Neural cell (in vitro differentiated cells): ENCODE data around the gene CCNK. TPM values are rescaled to one million over a fixed set of nuclear protein-coding genes. Genes with fewer than 3 reads are reported as not detected.

Experiments
- H2AFZ ChIP-seq: fragments of 200-600, 300-800 bp; sonication (generic), shearing (Covaris generic); 2 replicates; pipeline ENCODE4 v1.6.0; 2014; ENCODE audit warnings: low read depth, mild to moderate bottlenecking, antibody characterized with exemption, low read length, moderate library complexity
- H3F3A ChIP-seq: fragments of 200-600 bp; shearing (Covaris generic); 2 replicates; pipeline ENCODE4 v1.6.1; 2016; ENCODE audit warnings: mild to moderate bottlenecking, moderate library complexity, mixed read lengths, antibody characterized with exemption, low read length; ENCODE audit not compliant: insufficient read depth, poor library complexity, severe bottlenecking
- H3K27ac ChIP-seq: fragments of 200-600, 300-800 bp; sonication (generic), shearing (Covaris generic); 2 replicates; pipeline ENCODE4 v1.5.1; 2014; ENCODE audit warnings: mild to moderate bottlenecking, low read length, moderate library complexity
- H3K27me3 ChIP-seq: fragments of 300-800, 200-600 bp; sonication (generic), shearing (Covaris generic); 2 replicates; pipeline ENCODE4 v1.6.0; 2014; ENCODE audit warnings: mild to moderate bottlenecking, low read depth, low read length, moderate library complexity; ENCODE audit not compliant: insufficient read depth
- H3K36me3 ChIP-seq: fragments of 300-800, 200-600 bp; sonication (generic), shearing (Covaris generic); 2 replicates; pipeline ENCODE4 v1.5.1; 2014; ENCODE audit warnings: mild to moderate bottlenecking, antibody characterized with exemption, low read length, moderate library complexity; ENCODE audit not compliant: insufficient read depth
- H3K4me2 ChIP-seq: fragments of 300-800, 200-600 bp; sonication (generic), shearing (Covaris generic); 2 replicates; pipeline ENCODE4 v1.6.0; 2014; ENCODE audit warnings: mild to moderate bottlenecking, low read length
- H3K4me3 ChIP-seq: fragments of 300-800, 200-600 bp; sonication (generic), shearing (Covaris generic); 2 replicates; pipeline ENCODE4 v1.5.1; 2014; ENCODE audit warnings: mild to moderate bottlenecking, low read length, moderate library complexity
- H3K79me2 ChIP-seq: fragments of 200-600 bp; shearing (Covaris generic); replicated peaks from 2 replicates; pipeline ENCODE4 v1.6.0; 2014; ENCODE audit warnings: mild to moderate bottlenecking, low read length, moderate library complexity; ENCODE audit not compliant: insufficient read depth
- H3K9ac ChIP-seq: fragments of 300-800, 200-600 bp; sonication (generic), shearing (Covaris generic); 2 replicates; pipeline ENCODE4 v1.6.1; 2016; ENCODE audit warnings: mild to moderate bottlenecking, low read length, mixed read lengths
- H3K9me2 ChIP-seq: fragments of 200-600 bp; shearing (Covaris generic); 2 replicates; pipeline ENCODE4 v1.6.1; 2016; ENCODE audit warnings: mild to moderate bottlenecking, low read length, mixed read lengths; ENCODE audit not compliant: insufficient read depth
- H3K9me3 ChIP-seq: fragments of 200-600, 300-800 bp; sonication (generic), shearing (Covaris generic); 2 replicates; pipeline ENCODE4 v1.6.1; 2016; ENCODE audit warnings: mild to moderate bottlenecking, mixed run types, low read length, moderate library complexity, mixed read lengths
- H4K20me1 ChIP-seq: fragments of 200-600 bp; shearing (Covaris generic); 2 replicates; pipeline ENCODE4 v1.6.1; 2016; ENCODE audit warnings: mild to moderate bottlenecking, mixed run types; ENCODE audit not compliant: insufficient read depth
- EP300 ChIP-seq: fragments of 450-650 bp; conservative IDR thresholded peaks from 2 replicates; pipeline ENCODE4 v1.6.1; 2014; ENCODE audit warnings: antibody characterized with exemption, mild to moderate bottlenecking, moderate library complexity; ENCODE audit not compliant: poor library complexity, severe bottlenecking
- EZH2 ChIP-seq: fragments of 200-600, 300-800 bp; shearing (Covaris generic), sonication (generic); IDR thresholded peaks from 2 replicates; pipeline ENCODE4 v1.6.1; 2014; ENCODE audit warnings: antibody characterized with exemption, low read length, borderline replicate concordance, mild to moderate bottlenecking; ENCODE audit not compliant: insufficient read depth, poor library complexity, severe bottlenecking
- MXI1 ChIP-seq: fragments of 450-650 bp; conservative IDR thresholded peaks from 2 replicates; pipeline ENCODE4 v1.6.1; 2014; ENCODE audit warnings: antibody characterized with exemption, mild to moderate bottlenecking; ENCODE audit not compliant: poor library complexity, severe bottlenecking
- POLR2AphosphoS5 ChIP-seq: IDR thresholded peaks from 2 replicates; pipeline ENCODE4 v1.6.1; 2012
- RAD21 ChIP-seq: fragments of 450-650 bp; conservative IDR thresholded peaks from 2 replicates; pipeline ENCODE4 v1.6.1; 2014; ENCODE audit warnings: antibody characterized with exemption, mild to moderate bottlenecking, moderate library complexity
- SMC3 ChIP-seq: fragments of 450-650 bp; conservative IDR thresholded peaks from 2 replicates; pipeline ENCODE4 v1.6.1; 2014; ENCODE audit warnings: antibody characterized with exemption, mild to moderate bottlenecking, moderate library complexity; ENCODE audit not compliant: poor library complexity
- TAF1 ChIP-seq: IDR thresholded peaks from 2 replicates; pipeline ENCODE4 v1.6.1; 2012; ENCODE audit warnings: low read depth
- polyA plus RNA-seq: library from polyadenylated mRNA; depleted of rRNA; stranded (reverse); fragments of >200 nt; gene quantifications from 2 replicates; pipeline ENCODE4 v1.2.3, GENCODE V29; 2014
- TF ChIP-seq, protein P1 (sequence below): IDR thresholded peaks from 2 replicates; pipeline ENCODE4 v1.6.1; 2012; ENCODE audit warnings: borderline replicate concordance
- TF ChIP-seq, protein P2 (sequence below): fragments of 450-650 bp; IDR thresholded peaks from 2 replicates; pipeline ENCODE4 v1.5.1; 2014; ENCODE audit warnings: antibody characterized with exemption, mild to moderate bottlenecking, moderate library complexity; ENCODE audit not compliant: poor library complexity, severe bottlenecking

CCNK gene
- polyA plus RNA-seq, 1 donor from 2014 or later = 11.2 TPM

DNA sequence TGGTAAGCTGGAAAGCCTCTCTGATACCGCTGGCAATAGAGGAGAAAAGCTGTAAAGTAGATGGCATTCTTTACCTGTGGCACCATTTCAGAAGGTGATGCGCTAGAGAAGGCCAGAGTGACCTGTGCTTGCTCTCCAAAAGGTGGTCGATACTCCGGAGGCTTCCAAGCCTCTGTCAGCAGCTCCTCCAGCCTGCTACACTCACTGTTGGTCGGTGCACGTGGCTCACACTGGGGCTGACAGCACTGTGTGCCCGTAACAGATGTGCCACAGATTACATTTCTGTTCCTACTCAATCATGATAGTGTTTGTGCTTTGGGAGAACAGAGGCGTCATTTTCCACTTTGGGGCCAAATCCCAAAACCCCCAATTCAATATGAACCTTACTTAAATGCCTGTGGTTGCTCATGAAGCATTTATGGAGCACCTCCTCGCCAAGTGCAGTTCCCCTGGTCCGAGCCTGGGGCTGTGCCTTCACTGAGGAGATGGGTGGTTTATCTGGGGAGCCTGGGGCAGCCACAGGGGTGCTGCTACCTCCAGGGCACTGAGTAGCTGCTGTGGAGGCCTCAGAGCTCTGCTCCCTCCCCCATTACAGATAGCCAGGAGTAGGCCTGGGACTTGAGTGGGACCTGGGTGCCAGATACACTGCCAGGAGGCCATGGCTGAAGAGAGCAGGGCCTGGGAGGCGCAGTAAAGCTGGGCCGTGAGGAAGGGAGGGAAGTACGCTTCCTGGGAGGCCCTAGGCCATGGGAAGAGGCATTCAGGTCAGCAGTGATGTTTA, 26.8 kb downstream of the CCNK start:
- no peaks in the 10 kb centered on the region for H3K27me3 ChIP-seq
- no peaks in the 10 kb centered on the region for H3F3A ChIP-seq
- no peak overlapping the region for H3K4me3 ChIP-seq
- H3K9me2 ChIP-seq = no peaks in the 10 kb centered on the region
- TF ChIP-seq SMC3 = no peak
- TF ChIP-seq EZH2 = no peak
- TF ChIP-seq POLR2AphosphoS5 = no peak
- no peak for TF ChIP-seq EP300
- no peak for TF ChIP-seq MXI1
- TF ChIP-seq, protein P1, sequence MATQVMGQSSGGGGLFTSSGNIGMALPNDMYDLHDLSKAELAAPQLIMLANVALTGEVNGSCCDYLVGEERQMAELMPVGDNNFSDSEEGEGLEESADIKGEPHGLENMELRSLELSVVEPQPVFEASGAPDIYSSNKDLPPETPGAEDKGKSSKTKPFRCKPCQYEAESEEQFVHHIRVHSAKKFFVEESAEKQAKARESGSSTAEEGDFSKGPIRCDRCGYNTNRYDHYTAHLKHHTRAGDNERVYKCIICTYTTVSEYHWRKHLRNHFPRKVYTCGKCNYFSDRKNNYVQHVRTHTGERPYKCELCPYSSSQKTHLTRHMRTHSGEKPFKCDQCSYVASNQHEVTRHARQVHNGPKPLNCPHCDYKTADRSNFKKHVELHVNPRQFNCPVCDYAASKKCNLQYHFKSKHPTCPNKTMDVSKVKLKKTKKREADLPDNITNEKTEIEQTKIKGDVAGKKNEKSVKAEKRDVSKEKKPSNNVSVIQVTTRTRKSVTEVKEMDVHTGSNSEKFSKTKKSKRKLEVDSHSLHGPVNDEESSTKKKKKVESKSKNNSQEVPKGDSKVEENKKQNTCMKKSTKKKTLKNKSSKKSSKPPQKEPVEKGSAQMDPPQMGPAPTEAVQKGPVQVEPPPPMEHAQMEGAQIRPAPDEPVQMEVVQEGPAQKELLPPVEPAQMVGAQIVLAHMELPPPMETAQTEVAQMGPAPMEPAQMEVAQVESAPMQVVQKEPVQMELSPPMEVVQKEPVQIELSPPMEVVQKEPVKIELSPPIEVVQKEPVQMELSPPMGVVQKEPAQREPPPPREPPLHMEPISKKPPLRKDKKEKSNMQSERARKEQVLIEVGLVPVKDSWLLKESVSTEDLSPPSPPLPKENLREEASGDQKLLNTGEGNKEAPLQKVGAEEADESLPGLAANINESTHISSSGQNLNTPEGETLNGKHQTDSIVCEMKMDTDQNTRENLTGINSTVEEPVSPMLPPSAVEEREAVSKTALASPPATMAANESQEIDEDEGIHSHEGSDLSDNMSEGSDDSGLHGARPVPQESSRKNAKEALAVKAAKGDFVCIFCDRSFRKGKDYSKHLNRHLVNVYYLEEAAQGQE = no peak
- no peak for TF ChIP-seq RAD21
- no peak for TF ChIP-seq TAF1
- TF ChIP-seq, protein P2, sequence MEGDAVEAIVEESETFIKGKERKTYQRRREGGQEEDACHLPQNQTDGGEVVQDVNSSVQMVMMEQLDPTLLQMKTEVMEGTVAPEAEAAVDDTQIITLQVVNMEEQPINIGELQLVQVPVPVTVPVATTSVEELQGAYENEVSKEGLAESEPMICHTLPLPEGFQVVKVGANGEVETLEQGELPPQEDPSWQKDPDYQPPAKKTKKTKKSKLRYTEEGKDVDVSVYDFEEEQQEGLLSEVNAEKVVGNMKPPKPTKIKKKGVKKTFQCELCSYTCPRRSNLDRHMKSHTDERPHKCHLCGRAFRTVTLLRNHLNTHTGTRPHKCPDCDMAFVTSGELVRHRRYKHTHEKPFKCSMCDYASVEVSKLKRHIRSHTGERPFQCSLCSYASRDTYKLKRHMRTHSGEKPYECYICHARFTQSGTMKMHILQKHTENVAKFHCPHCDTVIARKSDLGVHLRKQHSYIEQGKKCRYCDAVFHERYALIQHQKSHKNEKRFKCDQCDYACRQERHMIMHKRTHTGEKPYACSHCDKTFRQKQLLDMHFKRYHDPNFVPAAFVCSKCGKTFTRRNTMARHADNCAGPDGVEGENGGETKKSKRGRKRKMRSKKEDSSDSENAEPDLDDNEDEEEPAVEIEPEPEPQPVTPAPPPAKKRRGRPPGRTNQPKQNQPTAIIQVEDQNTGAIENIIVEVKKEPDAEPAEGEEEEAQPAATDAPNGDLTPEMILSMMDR = no peak
- no peaks in the 10 kb centered on the region for H3K9me3 ChIP-seq
- no peaks in the 10 kb centered on the region for H4K20me1 ChIP-seq
- no peak overlapping the region for H3K9ac ChIP-seq
- H3K79me2 ChIP-seq = no peaks in the 10 kb centered on the region
- no peak overlapping the region for H3K4me2 ChIP-seq
- H3K36me3 ChIP-seq = peaks cover 3% of the 10 kb centered on the region
- no peak overlapping the region for H2AFZ ChIP-seq
- no peak overlapping the region for H3K27ac ChIP-seq

DNA sequence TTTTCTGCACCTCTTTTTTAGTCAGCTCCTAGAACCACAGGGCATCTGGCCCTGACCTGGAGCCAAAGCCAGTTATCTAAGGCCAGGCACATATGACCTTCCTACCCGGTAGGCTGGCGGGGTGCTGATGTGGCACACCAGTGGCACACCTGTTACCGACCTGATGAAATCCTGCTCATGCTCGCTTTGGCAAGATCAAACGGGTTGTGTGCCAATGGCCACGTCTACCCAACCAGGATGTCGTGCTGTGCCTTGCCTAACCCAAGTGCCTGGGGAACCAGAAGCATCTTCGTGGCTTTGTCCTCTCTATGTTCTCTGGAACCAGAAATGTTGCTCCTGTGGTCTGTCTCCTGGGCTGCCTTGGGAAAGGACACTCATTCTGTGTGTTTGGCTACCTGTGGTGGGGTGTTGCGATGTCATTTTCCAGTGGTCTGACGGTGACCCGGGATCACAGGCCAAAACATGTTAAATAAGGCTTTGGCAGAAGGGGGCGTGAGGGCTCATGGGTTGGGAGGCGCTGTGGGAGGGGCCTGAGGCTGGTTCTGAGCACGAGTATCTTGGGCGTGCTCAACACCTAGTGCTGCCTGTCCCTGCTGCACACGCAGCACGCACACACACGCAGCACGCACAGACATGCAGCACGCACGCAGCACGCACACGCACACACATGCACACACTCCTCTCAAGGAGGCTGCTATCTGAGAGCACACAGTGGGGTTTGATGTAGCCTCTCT, 27.9 kb downstream of the CCNK start:
- no peaks in the 10 kb centered on the region for H3F3A ChIP-seq
- H3K79me2 ChIP-seq = no peaks in the 10 kb centered on the region
- no peak overlapping the region for H2AFZ ChIP-seq
- TF ChIP-seq POLR2AphosphoS5 = no peak
- no peak for TF ChIP-seq TAF1
- no peak for TF ChIP-seq RAD21
- TF ChIP-seq MXI1 = no peak
- TF ChIP-seq, protein P1 = no peak
- TF ChIP-seq EZH2 = no peak
- no peak for TF ChIP-seq SMC3
- TF ChIP-seq EP300 = no peak
- TF ChIP-seq, protein P2 = no peak
- no peaks in the 10 kb centered on the region for H4K20me1 ChIP-seq
- H3K9ac ChIP-seq = no peak overlapping the region
- no peak overlapping the region for H3K27ac ChIP-seq
- H3K4me3 ChIP-seq = no peak overlapping the region
- no peaks in the 10 kb centered on the region for H3K9me3 ChIP-seq
- H3K4me2 ChIP-seq = no peak overlapping the region
- H3K9me2 ChIP-seq = no peaks in the 10 kb centered on the region
- H3K27me3 ChIP-seq = no peaks in the 10 kb centered on the region
- no peaks in the 10 kb centered on the region for H3K36me3 ChIP-seq
